Measurements from ENCODE around the gene PLVAP.

The PLVAP gene

DNA sequence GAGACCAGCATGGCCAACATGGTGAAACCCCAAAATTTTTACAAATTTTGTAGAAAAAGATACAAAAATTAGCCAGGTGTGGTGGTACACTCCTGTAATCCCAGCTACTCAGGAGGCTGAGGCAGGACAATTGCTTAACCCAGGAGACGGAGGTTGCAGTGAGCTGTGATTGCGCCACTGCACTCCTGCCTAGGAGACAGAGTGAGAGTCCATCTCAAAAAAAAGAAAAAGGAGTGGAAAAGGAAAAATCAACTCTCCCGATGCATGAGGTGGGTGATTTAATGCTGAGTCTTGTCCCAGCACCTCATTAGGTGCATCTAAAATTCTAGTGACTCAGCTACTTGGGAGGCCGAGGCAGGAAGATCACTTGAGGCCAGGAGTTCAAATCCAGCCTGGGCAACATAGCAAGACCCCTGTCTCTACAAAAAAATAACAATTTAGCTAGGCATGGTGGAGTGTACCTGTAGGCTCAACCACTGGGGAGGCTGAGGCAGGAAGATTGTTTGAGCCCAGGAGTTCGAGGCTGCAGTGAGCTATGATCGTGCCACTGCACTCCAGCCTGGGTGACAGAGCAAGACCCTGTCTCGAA is 20.0 kb downstream of the PLVAP start:
- TF ChIP-seq GATA3 (IDR thresholded peaks at IDR 0.05; ENCODE audit: low read depth, low read length) (no peak), GATA2 (IDR thresholded peaks at IDR 0.05; ENCODE audit: low read depth, low read length) (no peak)

DNA sequence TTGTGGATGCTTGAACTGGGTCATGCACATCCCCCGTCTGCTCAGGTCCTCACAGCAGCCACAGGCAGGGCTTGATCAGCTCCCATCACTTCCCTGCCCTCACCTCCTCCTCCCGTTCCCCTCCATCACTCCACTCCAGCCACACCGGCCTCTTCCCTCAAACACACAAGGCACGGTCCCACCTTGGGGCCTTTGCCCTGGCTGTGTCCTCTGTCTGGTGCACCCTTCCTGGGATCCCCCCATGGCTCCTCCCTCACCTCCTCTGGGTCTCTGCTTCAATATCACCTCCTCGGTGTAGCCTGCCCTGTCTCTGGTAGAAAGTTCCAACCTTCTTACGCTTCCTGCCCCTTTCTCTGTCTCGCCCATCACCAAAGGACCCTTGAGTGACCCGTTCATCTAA is 23.8 kb downstream of the PLVAP start:
- TF ChIP-seq GATA3 (IDR thresholded peaks at IDR 0.05; ENCODE audit: low read depth, low read length), result no peak
- TF ChIP-seq GATA2 (IDR thresholded peaks at IDR 0.05; ENCODE audit: low read depth, low read length), result no peak

DNA sequence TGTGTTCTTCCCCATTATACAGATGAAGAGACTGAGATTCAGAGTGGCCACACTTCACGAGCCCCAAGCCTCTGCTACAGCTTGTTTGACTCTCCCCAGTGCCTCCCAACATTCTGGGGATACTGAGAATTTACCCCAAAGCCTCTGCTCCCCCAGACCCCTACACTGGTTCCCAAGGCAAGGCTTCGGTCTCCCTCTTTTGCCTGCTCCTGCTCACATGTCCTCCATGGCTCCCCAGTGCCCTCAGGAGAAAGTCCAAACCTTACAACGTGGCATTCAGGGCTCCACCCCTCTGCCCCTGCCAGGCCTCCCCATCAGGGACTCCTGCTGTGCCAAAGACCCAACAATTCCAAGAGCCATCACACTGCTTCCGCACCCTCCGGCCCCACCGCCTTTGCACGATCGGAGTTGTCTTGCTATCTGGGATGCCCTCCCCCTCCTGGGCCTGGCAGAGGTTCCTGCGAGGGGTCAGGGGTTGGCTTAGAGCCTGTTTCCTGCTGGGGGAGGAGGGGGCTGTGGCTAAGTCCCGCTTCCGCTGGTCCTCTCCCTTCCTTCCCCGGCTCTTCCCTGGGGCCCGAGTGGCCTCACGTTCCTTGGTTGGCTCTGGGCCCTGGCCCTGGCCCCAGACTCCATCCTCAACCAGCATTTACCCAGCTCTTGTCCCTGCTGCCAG is 24.4 kb downstream of the PLVAP start:
- TF ChIP-seq GATA3 (IDR thresholded peaks at IDR 0.05; ENCODE audit: low read depth, low read length) (no peak), GATA2 (IDR thresholded peaks at IDR 0.05; ENCODE audit: low read depth, low read length) (no peak)

DNA sequence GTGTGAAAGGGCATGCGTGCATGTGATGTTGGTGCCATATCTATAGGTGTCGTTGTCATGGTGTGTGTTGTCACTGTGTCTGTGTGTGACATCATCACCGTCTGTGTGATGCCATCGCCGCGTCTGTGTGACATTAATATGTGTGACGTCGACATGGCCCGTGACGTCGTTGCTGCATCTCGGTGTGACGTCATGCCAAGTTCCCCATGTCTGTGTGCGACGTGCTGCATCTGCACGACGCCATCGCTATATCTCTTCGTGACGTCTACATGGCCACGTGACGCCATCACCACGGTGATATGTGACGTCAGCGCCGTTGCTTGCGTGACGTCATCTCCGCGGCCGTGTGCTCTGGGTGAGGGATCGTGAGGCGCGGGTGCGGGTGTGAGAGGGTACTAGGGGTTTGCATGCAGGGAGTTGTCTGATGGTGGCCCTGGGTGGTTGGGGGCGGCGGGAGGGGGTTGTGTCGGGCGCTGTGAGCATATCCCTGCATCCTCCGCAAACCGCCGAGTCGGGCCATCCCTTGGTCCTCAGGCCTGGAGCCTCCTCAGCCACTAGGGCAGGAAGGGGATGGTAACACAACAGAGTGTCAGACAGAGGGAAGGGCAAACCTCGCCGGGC is 25.2 kb downstream of the PLVAP start:
- TF ChIP-seq GATA3 (IDR thresholded peaks at IDR 0.05; ENCODE audit: low read depth, low read length), result no peak
- TF ChIP-seq GATA2 (IDR thresholded peaks at IDR 0.05; ENCODE audit: low read depth, low read length), result no peak

DNA sequence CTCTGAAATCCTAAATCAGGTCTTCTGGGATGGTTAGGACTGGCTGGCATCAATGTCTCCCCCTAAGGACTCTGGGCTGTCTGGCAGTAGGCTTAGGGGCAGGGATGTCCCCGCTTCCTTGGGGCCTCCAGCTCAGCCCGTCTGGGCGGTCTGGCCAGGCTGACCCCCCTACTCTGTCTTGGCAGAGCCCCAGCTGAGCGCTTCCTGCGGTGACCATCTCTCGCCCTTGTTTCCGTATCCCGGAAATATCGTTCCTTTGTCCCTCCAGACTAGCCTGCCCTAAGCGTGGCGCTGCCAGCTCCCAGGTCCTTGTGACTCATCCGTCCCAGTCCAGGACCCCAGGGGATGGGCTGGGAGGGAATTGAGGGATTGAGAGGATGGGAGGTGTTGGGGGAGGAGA is 28.4 kb downstream of the PLVAP start:
- no peak for TF ChIP-seq GATA3 (IDR thresholded peaks at IDR 0.05; ENCODE audit: low read depth, low read length)
- no peak for TF ChIP-seq GATA2 (IDR thresholded peaks at IDR 0.05; ENCODE audit: low read depth, low read length)

- no peak for TF ChIP-seq GATA3 (IDR thresholded peaks at IDR 0.05; ENCODE audit: low read depth, low read length)
- TF ChIP-seq GATA2 (IDR thresholded peaks at IDR 0.05; ENCODE audit: low read depth, low read length), result no peak
Measured at GRCh38 chr19:17347877-17348276, 29.3 kb downstream of the PLVAP start.

GRCh38 chr19:17347361-17347760 is 29.8 kb downstream of the PLVAP start:
- TF ChIP-seq GATA2 (IDR thresholded peaks at IDR 0.05; ENCODE audit: low read depth, low read length), result no peak
- no peak for TF ChIP-seq GATA3 (IDR thresholded peaks at IDR 0.05; ENCODE audit: low read depth, low read length)

DNA sequence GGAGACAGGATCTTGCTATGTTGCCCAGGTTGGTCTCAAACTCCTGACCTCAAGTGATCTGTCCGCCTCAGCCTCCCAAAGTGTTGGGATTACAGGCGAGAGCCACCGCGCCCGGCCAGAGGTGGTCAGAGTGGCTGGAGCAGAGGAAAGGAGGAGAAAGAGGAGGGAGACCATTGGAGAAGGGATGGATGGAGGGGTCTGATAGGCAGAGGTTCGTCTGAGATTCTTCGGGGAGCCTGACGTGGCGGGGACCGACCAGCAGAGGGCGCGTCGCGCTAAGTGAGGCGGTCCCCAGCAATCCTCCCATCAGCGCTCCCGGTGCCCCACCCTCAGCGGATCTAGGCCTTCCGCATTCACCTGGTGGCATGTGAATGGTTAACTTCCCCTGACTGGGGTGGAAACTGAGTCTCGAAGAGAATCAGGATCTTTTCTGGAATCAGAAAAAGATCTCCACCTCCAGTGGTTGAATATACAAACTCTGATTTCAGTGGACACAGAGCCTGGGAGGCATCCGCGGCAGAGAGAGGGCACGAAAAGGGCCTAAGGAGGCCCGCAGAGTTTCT is 31.0 kb downstream of the PLVAP start:
- TF ChIP-seq GATA2 (IDR thresholded peaks at IDR 0.05; ENCODE audit: low read depth, low read length) (no peak), GATA3 (IDR thresholded peaks at IDR 0.05; ENCODE audit: low read depth, low read length) (no peak)

DNA sequence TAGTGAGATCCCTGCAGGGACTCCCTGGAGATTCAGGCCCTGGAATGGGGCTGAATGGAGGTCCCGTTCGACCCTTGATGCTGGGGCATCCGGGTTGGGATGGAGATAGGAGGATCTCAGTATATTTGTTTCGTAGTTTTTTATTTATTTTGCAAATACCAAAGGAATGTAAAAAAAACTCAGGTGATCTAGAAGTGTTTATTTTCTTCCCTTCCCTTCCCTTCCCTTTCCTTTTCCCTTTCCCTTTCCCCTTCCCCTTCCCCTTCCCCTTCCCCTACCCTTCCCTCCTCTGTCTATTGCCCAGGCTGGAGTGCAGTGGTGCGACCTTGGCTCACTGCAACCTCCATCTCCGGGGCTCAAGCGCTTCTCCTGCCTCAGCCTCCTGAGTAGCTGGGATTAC is 35.3 kb downstream of the PLVAP start:
- TF ChIP-seq GATA3 (IDR thresholded peaks at IDR 0.05; ENCODE audit: low read depth, low read length) (no peak), GATA2 (IDR thresholded peaks at IDR 0.05; ENCODE audit: low read depth, low read length) (no peak)

GRCh38 chr19:17341386-17341785 is 35.8 kb downstream of the PLVAP start:
- TF ChIP-seq GATA2 (IDR thresholded peaks at IDR 0.05; ENCODE audit: low read depth, low read length), result no peak
- no peak for TF ChIP-seq GATA3 (IDR thresholded peaks at IDR 0.05; ENCODE audit: low read depth, low read length)

DNA sequence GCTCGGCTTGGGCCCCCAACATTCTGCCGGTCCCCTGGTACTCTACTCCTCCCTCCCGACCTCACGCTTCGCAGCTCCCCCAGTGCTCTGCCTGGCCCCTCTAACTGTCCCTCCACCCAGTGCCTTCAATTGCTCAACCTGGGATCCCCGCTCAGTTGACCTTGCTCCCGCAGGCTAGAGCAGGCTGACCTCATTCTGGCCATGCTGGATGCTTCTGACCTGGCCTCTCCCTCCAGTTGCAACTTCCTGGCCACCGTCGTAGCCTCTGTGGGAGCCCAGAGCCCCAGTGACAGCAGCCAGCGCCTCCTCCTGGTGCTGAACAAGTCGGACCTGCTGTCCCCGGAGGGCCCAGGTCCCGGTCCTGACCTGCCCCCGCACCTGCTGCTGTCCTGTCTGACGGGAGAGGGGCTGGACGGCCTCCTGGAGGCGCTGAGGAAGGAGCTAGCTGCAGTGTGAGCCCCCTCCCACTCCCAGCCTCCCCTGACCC is 36.2 kb downstream of the PLVAP start:
- no peak for TF ChIP-seq GATA2 (IDR thresholded peaks at IDR 0.05; ENCODE audit: low read depth, low read length)

GRCh38 chr19:17340302-17340870 is 36.8 kb downstream of the PLVAP start:
- TF ChIP-seq GATA3 (IDR thresholded peaks at IDR 0.05; ENCODE audit: low read depth, low read length) (no peak), GATA2 (IDR thresholded peaks at IDR 0.05; ENCODE audit: low read depth, low read length) (no peak)

GRCh38 chr19:17339088-17339741 is 37.9 kb downstream of the PLVAP start:
- TF ChIP-seq GATA3 (IDR thresholded peaks at IDR 0.05; ENCODE audit: low read depth, low read length) (no peak), GATA2 (IDR thresholded peaks at IDR 0.05; ENCODE audit: low read depth, low read length) (no peak)
